Measurements from ENCODE around the gene ADGRG4.
"Not testable (repeated sequence)": the region's sequence is repeated elsewhere in the genome, so short reads cannot be mapped to it uniquely, and the experiment has no call there.

ADGRG4 gene

GRCh38 chrX:136271300-136271699, 29.5 kb upstream of the ADGRG4 start:
- TF ChIP-seq CTCF (conservative IDR thresholded peaks at IDR 0.05; ENCODE audit: low read depth), result no peak
- POLR2A ChIA-PET (ENCODE audit: low non-redundant PET), result no interaction called here
- CTCF ChIA-PET, result interaction anchor here (0.6 kb wide), 1 partner anchor 20 kb away, joined by 3 read pairs; no protein-coding TSS in a partner anchor

GRCh38 chrX:136272325-136272724, 28.4 kb upstream of the ADGRG4 start:
- ChIA-PET CTCF (no interaction called here), POLR2A (ENCODE audit: low non-redundant PET) (no interaction called here)
- DNase-seq (ENCODE audit: low spot score), result no peak
- no peak for TF ChIP-seq CTCF (conservative IDR thresholded peaks at IDR 0.05; ENCODE audit: low read depth)
- H3K27ac ChIP-seq, result no peak overlapping the region

More at GRCh38 chrX:136271300-136271699, 29.5 kb upstream of the ADGRG4 start:
- H3K27ac ChIP-seq, result no peak overlapping the region
- no peak for DNase-seq (ENCODE audit: low spot score)

- no peak for TF ChIP-seq CTCF (conservative IDR thresholded peaks at IDR 0.05; ENCODE audit: low read depth)
- no peak overlapping the region for H3K27ac ChIP-seq
- POLR2A ChIA-PET (ENCODE audit: low non-redundant PET), result no interaction called here
- CTCF ChIA-PET, result no interaction called here
- DNase-seq (ENCODE audit: low spot score), result no peak
These were observed 26.8 kb upstream of the ADGRG4 start for GRCh38 chrX:136273986-136274385.

- H3K27ac ChIP-seq, result no peak overlapping the region
- TF ChIP-seq CTCF (conservative IDR thresholded peaks at IDR 0.05; ENCODE audit: low read depth), result no peak
- POLR2A ChIA-PET (ENCODE audit: low non-redundant PET), result no interaction called here
- no peak for DNase-seq (ENCODE audit: low spot score)
- CTCF ChIA-PET, result no interaction called here
These were observed 25.2 kb upstream of the ADGRG4 start for GRCh38 chrX:136275553-136275952.

GRCh38 chrX:136286375-136286774, 14.4 kb upstream of the ADGRG4 start:
- H3K27ac ChIP-seq; DNase-seq (ENCODE audit: low spot score); POLR2A ChIA-PET (ENCODE audit: low non-redundant PET); CTCF ChIA-PET: not testable (repeated sequence)

- DNase-seq (ENCODE audit: low spot score), result peak; percentile 19
- no peak for TF ChIP-seq CTCF (conservative IDR thresholded peaks at IDR 0.05; ENCODE audit: low read depth)
- POLR2A ChIA-PET (ENCODE audit: low non-redundant PET), result no interaction called here
- peak overlapping the region; percentile 51 for H3K27ac ChIP-seq
- CTCF ChIA-PET, result no interaction called here
These were observed 8.9 kb upstream of the ADGRG4 start for GRCh38 chrX:136291824-136292223.

GRCh38 chrX:136292656-136293055, 8.1 kb upstream of the ADGRG4 start:
- no peak overlapping the region for H3K27ac ChIP-seq
- POLR2A ChIA-PET (ENCODE audit: low non-redundant PET), result no interaction called here
- no peak for TF ChIP-seq CTCF (conservative IDR thresholded peaks at IDR 0.05; ENCODE audit: low read depth)
- DNase-seq (ENCODE audit: low spot score), result no peak
- CTCF ChIA-PET, result no interaction called here
